ENCODE results near the gene ERG28.
"Not testable (repeated sequence)": the region's sequence is repeated elsewhere in the genome, so short reads cannot be mapped to it uniquely, and the experiment has no call there.

The ERG28 gene, protein sequence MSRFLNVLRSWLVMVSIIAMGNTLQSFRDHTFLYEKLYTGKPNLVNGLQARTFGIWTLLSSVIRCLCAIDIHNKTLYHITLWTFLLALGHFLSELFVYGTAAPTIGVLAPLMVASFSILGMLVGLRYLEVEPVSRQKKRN

DNA sequence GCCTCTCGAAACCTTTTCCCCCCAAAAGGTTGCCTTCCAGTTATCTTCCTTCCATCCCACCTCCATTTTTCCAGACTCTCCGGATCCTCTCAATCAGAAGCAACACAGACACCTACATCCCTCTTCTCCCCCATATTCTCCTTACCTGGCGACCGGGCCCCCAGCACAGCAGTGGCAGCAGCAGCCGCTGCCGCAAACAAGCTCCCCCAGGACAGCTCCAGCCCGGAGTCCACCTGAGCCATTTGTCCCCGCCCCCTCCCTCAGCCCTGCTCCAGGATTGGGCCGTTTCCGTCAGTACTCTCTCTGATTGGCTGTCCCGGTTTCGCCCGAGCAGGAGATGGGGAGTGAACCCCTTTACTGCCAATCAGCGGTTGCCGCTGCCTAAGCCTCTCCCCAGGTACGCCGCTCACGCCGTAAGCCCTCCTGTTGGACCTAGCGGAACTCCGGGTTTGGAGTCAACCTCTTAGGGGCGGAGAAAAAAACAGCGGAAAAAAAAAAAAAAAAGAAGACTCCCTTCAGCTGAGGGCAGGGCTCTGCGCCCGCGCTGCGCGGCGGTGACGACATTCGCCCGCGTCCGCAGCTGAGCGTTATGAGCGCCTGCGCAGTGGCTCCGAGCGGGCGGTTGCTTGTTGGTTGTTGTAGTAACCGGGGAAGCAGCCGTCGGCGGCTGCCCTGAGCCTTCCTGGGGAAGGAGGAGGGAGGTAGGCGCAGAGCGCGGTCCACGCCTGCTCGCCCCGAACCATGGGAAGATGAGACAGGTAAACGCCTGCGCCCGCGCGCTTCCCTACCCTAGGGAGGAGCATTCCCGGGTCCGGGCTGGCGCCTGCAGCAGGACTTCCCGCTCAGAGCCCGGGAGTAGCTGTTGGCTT is at the start of gene ERG28, which contains the start of gene TTLL5:
TSS of gene ERG28 (minus strand) at position 247 of the 869 bp plus-strand sequence. CDS start 3,374 bp downstream, outside the sequence.
TSS of gene TTLL5 (plus strand) at position 617 of the 869 bp plus-strand sequence. CDS start 1,904 bp downstream, outside the sequence.
- DNase-seq = peak; percentile 95

GRCh38 chr14:75709207-75709812 is 48.6 kb upstream of the ERG28 start:
- DNase-seq = peak; percentile 51

- no peak for DNase-seq
Measured at GRCh38 chr14:75705014-75705413, 44.3 kb upstream of the ERG28 start.

DNA sequence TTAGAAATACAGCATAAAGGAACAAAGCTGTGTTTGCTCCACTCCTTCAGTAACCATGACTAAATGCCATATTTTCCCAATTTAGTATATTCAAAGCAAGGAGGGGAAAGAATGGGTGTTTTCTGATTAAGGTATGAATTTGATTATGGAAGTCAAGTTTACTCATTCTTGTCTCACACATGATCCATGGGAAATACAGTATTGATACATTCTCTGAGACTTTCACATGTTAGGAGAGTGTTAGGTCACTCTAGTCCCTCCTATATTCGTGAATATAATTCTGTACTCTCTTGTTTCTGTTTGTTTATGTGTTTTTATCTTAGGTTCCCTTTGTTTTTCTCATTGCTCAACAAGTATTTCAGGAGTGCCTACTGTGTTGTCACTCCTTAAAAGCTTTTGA is 42.8 kb upstream of the ERG28 start:
- no peak for DNase-seq

GRCh38 chr14:75702616-75703261 is 42.1 kb upstream of the ERG28 start:
- DNase-seq = no peak

DNA sequence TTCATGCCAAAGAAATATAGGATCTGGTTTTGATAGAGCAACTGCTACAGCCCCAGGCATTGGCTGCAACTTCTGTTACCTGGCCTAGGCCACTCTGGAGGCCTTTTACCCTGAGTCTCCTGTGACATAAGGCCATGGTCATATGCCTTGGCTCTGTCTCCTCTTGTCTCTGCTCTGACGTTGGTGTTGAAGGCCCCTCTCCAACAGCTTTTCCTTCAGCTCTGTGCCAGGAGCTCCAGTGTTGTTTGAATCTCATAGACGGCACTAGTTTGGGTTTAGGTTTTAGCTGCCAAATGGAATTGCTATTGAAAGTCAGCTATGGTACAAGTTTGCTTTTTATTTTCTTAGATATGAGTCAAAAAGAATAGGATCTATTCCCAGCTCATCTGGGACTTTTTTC is 41.4 kb upstream of the ERG28 start:
- no peak for DNase-seq

GRCh38 chr14:75700295-75700694 is 39.6 kb upstream of the ERG28 start:
- no peak for DNase-seq

DNA sequence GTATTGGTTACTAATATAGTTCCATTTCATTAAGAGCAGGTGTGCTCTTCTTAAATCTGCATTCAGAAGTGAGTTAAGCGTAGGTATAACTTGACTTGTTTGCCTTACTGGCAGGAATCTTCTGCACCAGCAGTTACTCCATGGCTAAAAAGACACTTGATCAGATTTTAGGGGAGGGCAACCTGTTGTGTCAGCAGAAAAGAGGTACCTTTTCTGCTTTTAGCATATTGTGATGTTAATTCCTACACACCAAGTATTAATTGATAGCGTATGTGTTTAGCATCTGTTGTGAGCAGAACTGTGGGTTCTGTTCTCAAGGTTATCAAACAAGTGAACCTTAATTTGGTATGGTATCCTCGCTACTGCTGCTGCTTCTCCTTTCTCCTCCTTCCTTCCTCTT is 38.7 kb upstream of the ERG28 start:
- DNase-seq = no peak

DNA sequence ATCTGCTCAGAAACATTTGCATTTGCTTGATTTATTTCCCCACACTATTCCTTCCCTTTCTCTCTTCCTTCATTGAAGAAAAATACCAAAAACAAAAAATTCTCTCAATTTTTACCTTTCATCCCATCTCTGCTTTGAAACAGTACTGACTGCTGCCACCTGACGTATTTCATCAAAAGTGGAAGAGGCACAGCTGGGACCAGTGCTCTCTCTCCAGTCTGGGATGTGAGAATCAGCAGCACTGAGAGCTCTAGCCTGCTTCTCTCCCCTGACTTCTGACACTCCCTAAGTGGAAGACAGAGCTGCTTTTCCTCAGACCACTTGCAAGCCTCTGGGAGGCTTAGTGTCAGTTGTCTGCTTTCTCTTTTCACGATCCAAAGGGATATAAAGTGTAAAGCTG is 37.2 kb upstream of the ERG28 start:
- DNase-seq = no peak

DNA sequence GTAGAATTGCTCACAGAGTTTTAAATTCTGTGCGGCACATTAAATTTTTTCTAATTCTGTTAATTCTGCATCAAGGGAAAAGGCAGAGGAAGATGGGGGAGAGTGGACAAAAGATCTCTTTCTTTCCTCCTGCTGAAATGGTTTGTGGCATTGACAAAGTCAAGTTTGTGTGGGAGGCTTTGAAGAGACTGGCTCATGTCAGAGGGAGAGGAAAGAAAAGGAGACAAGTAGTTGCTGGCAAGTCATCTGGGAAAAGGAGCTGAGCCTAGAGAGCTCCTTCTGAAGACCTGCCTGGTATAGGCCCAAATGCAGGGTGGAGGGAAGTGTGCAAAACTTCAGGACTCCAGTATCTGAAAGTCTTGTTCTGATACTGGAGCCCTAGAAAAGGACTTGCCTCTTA is 36.7 kb upstream of the ERG28 start:
- no peak for DNase-seq

- DNase-seq = not testable (repeated sequence)
Measured at GRCh38 chr14:75695025-75695424, 34.3 kb upstream of the ERG28 start.

DNA sequence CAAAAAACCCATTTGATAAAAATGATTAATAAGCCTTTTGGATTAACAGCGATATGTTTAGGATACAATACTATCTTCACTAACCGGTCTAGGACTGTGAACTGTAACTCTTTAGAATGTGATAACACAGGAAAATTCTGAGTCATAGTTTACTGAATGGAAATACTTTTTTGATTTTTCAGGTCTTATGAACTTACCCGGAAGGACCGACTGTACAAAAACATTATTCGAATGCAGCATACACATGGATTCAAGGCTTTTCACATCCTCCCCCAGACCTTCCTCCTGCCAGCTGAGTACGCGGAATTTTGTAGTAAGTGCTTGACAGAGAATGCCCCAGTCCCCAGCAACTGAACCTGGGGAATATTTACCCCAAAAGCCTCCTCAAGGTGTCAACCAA is 29.3 kb upstream of the ERG28 start:
- no peak for DNase-seq

DNA sequence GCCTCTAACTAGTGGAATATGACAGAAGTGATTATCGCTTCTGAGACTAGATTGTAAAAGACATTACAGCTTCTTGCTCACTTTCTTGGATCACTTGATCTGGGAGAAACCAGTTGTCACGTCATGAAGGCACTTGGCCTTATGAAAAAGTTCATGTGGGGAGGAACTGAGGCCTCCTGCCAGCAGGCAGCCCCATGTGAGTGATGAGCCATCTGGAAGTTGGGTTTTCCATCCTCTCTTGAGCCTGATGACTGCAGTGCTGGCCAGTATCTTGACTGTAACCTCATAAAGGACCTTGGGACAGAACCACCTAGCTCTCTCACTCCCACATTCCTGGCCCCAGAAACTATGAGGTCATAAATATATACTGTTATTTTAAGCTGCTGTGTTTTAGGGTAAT is 28.3 kb upstream of the ERG28 start:
- no peak for DNase-seq

DNA sequence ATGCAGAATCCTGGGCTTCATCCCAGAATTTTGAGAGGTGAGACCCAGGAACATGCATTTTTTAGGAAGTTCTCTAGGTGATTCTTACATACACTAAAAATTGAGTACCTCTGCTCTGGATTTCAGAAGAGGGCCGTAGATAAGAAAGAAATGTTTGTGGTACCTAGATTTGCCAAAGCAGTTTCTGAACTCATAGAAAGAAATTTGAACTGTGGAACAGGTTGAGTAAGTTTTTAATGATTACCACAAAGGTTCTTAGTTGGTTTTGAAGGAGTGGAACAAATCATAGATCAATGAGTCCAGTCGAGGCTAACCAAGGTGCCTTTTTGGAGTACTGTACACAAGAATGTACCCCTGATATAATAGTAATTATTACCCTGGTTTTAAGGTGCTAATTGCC is 25.2 kb upstream of the ERG28 start:
- no peak for DNase-seq

DNA sequence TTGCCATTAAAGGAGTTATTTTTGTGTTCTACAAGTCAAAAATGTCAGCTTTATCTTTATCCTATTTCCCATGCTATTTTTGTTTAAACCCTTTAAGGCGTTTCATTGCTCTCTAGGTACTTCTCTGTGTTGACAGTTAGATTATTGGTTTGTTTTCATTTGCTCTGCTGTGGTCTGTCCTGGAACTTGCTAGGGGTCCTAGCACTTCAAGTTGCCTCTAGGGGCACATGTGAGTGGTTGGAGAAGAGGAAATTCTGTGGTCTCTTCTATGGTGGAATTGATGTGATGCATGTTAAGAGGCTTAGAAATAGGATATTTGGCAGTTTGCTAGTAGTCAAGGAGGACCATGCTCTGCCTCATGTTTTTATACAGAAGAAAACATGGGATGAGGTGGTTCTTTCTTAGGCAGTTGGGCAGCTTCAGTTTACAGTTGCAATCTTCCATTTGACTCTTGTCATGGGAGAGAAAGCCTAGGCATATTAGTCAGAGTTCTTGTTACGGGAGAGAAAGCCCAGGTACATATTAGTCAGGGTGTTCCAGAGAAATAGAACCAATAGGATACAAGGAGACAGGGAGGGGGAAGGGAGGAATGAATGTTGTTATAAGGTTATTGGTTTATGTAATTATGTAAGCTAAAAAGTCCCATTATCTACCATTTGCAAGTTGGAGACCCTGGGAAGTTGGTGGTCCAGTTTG is 14.7 kb upstream of the ERG28 start:
- DNase-seq = no peak

DNA sequence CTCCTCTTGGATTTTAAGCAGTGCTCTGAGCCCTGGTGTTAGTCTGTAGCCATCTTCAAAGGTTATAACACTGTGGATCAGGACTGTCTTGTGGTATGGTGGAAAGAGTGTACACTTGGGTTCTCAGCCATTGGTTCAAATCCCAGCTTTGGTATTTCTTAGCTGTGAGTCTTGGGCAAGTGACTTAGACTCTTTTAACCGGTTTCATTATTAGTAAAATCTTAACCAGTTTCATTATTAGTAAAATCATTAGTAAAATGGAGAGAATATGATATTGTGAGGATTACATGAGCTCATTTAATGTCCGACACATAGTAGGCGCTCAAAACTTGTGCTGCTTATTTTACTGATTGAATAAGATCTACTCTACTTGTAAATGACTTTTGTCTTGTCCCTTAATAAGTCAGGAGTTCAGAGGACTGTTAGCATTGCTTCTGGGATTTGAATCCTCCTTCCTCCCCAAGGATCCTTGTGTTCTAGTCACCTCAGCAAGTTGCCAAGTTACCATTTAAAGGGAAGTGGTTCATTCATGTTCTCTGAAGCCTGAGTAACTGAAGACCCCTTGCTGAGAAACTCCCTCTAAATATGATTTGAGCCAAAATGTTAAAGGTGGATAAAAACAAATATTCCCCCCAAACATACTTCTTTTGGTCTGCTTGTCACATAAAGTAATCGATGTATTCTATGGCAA is 12.8 kb upstream of the ERG28 start:
- DNase-seq = no peak

DNA sequence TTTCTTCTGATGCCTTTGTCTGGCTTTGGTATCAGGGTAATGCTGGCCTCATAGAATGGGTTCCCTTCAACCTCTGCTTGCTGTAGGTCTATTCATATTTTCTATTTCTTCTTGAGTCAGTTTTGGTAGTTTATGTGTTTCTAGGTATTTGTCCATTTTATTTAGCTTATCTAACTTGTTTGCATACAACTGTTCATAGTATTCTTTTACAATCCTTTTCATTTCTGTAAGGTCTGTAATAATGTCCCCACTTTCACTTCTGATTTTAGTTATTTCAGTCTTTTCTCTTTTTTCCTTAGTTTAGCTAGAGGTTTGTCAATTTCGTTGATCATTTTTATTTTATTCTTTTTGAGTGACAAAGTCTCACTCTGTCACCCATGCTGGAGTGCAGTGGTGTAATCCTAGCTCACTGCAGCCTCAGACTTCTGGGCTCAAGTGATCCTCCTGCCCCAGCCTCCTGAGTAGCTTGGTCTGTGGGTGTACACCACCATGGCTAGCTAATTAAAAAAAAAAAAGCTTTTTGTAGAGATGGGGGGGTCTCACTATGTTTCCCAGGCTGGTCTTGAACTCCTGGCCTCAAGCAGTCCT is 12.0 kb upstream of the ERG28 start:
- DNase-seq = no peak

DNA sequence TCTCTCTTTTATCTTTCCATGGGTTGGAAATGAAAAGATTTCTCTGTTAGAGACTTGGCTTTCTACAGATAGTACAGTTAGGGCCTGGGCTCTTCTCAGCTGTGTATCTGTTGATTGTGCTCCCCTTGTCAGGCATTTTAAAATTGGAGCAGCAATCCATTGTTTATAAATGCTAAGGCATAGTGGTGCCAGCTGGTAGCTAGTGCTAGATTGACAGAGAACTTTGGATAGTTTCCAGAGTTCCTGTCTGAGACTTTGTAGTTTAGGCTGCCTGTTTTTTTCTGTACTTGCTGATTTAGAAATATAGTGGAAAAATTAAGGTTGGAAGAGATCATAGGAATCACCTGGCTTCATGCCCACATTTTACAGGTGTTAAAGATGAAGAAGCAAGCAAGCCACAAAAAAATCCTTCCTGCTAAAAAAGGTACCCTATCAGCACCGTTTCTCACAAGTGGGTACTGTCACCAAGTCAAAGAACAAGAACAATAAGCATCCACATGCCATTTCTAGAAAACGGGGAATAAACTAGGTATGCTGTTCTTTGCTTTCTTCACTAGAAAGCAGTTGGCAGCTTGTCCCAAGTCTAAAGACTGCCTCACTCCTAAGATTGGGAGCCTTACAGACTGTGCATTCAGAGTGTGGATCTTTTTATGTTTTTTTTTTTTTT is 6.6 kb upstream of the ERG28 start:
- no peak for DNase-seq

- no peak for DNase-seq
Measured at GRCh38 chr14:75662966-75663365, 2.3 kb upstream of the ERG28 start.

GRCh38 chr14:75661499-75661814 is 781 bp upstream of the ERG28 start:
- DNase-seq = no peak

GRCh38 chr14:75660238-75660629 is 442 bp downstream of the ERG28 start:
- no peak for DNase-seq

DNA sequence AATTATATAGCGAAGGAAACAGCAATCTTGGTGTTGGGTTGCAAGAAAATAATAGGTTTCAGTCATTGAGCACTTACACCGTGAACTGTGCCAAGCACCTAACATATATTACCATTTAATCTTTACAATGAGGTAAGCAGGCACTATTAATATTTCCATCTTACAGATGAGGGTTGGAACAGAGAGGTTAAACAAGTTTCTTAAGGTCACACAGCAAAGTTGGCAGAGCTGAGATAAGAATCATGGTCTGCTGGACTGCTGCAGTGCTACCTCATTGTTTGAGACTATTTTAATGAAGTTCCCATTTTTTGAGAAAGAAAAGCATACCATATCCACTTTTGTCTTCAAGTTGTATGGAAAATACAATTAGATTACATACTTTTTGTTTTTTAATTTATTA is 1.7 kb downstream of the ERG28 start:
- DNase-seq = no peak

Measured in activated gamma-delta T cell treated with Interleukin-2 at 50 U/mL for 16 hours (primary cell).